Activated CD8-positive, alpha-beta T cell treated with anti-CD3 and anti-CD28 coated beads for 36 hours (primary cell): ENCODE measurements around the gene STXBP1. TPM values are rescaled to one million over a fixed set of nuclear protein-coding genes. Genes with fewer than 3 reads are reported as not detected.

Source experiments
- ATAC-seq: fragments of 200-7000 bp; cut with Tn5 transposase; one replicate; pipeline ENCODE4 v1.10.0; 2021; ENCODE audit warnings: mild to moderate bottlenecking, moderate library complexity
- CTCF ChIA-PET: fragments of 350-600 bp; sonication (Branson Sonifier 250); formaldehyde crosslinking; loops from one replicate; lab custom pipeline; 2021; ENCODE audit warnings: antibody characterized with exemption; lab: Charles Lee
- POLR2A ChIA-PET: fragments of 350-600 bp; sonication (Branson Sonifier 250); formaldehyde crosslinking; loops from one replicate; lab custom pipeline; 2021; ENCODE audit warnings: antibody characterized with exemption; lab: Charles Lee
- DNase-seq: peaks from one replicate; pipeline ENCODE4 v3.0.0-alpha.2; 2020
- H3K27ac Mint-ChIP-seq: one replicate; pipeline ENCODE4 v1.8.0; 2021; ENCODE audit warnings: mild to moderate bottlenecking, mixed read lengths
- H3K27me3 Mint-ChIP-seq: one replicate; pipeline ENCODE4 v1.8.0; 2021; ENCODE audit warnings: mixed read lengths
- H3K36me3 Mint-ChIP-seq: one replicate; pipeline ENCODE4 v1.8.0; 2021; ENCODE audit warnings: low read depth, mixed read lengths
- H3K4me1 Mint-ChIP-seq: one replicate; pipeline ENCODE4 v1.8.0; 2021; ENCODE audit warnings: low read depth, mixed read lengths
- H3K4me3 Mint-ChIP-seq: one replicate; pipeline ENCODE4 v1.8.0; 2021; ENCODE audit warnings: mild to moderate bottlenecking, moderate library complexity, mixed read lengths
- H3K9me3 Mint-ChIP-seq: one replicate; pipeline ENCODE4 v1.8.0; 2021; ENCODE audit warnings: mixed read lengths
- intact Hi-C: fragments of 100-400 bp; cut with micrococcal nuclease; formaldehyde crosslinking; loops from one replicate; pipeline ENCODE4 v1.10.0; 2022
- total RNA-seq, 2 experiments: library from RNA; stranded (reverse); gene quantifications; one replicate each; pipeline ENCODE4 v1.2.3, GENCODE V29; 2021
- TF ChIP-seq, protein P1 (sequence below): fragments of 200-600 bp; IDR thresholded peaks from one replicate; pipeline ENCODE4 v1.8.0; 2022; ENCODE audit warnings: antibody characterized with exemption, mild to moderate bottlenecking

Gene STXBP1
- total RNA-seq, 2 experiments from 2014 or later = 19.2 to 23.5 TPM

- DNase-seq (peak; percentile 94), ATAC-seq (peak; percentile 100)
- Mint-ChIP-seq H3K36me3 (no peaks in the 10 kb centered on the region), H3K4me3 (peak overlapping the region; percentile 73), H3K27ac (peak overlapping the region; percentile 75), H3K4me1 (peaks cover 12% of the 10 kb centered on the region), H3K9me3 (no peaks in the 10 kb centered on the region), H3K27me3 (no peaks in the 10 kb centered on the region)
- TF ChIP-seq, protein P1, sequence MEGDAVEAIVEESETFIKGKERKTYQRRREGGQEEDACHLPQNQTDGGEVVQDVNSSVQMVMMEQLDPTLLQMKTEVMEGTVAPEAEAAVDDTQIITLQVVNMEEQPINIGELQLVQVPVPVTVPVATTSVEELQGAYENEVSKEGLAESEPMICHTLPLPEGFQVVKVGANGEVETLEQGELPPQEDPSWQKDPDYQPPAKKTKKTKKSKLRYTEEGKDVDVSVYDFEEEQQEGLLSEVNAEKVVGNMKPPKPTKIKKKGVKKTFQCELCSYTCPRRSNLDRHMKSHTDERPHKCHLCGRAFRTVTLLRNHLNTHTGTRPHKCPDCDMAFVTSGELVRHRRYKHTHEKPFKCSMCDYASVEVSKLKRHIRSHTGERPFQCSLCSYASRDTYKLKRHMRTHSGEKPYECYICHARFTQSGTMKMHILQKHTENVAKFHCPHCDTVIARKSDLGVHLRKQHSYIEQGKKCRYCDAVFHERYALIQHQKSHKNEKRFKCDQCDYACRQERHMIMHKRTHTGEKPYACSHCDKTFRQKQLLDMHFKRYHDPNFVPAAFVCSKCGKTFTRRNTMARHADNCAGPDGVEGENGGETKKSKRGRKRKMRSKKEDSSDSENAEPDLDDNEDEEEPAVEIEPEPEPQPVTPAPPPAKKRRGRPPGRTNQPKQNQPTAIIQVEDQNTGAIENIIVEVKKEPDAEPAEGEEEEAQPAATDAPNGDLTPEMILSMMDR = no peak
- ChIA-PET CTCF (interaction anchor here (1.0 kb wide), 1 partner anchor 11 kb away, joined by 3 read pairs; no protein-coding TSS in a partner anchor), POLR2A (no interaction called here)
- intact Hi-C loops = no loop called here
Measured at GRCh38 chr9:127698985-127699670, 87.1 kb downstream of the STXBP1 start.

DNA sequence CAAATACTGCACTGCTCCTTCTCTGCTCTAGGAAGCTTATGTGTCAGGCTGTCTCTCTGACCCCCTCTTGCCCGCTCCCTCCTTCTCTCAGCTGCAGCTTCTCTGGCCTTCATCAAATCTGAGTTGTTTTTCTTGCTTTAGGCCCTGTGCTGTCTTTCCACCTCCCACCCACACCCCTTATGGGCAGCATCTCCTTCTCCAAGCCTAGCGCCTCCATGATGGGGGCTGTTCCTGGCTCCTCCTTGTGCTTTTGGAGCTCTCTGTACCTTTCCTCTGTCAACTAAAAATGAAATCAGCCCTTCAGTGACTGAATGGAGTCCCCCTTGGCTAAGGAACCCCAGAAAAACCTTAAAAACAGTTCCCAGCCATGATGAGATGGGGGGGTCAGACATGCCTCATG is 88.1 kb downstream of the STXBP1 start:
- TF ChIP-seq, protein P1 = no peak
- no peak for ATAC-seq
- Mint-ChIP-seq H3K4me3 (no peak overlapping the region), H3K4me1 (peaks cover 12% of the 10 kb centered on the region), H3K27me3 (no peaks in the 10 kb centered on the region), H3K27ac (no peak overlapping the region), H3K9me3 (no peaks in the 10 kb centered on the region), H3K36me3 (no peaks in the 10 kb centered on the region)
- no peak for DNase-seq
- intact Hi-C loops = no loop called here
- POLR2A ChIA-PET = interaction anchor here (1.0 kb wide), 1 partner anchor 16 kb away, joined by 6 read pairs; the partner anchor contains the start of genes PTRH1 and TTC16
- CTCF ChIA-PET = interaction anchor here (1.0 to 2.0 kb wide), 2 partner anchors 10 to 35 kb away, joined by 3 to 7 read pairs; partner anchors contain the start of gene TOR2A

DNA sequence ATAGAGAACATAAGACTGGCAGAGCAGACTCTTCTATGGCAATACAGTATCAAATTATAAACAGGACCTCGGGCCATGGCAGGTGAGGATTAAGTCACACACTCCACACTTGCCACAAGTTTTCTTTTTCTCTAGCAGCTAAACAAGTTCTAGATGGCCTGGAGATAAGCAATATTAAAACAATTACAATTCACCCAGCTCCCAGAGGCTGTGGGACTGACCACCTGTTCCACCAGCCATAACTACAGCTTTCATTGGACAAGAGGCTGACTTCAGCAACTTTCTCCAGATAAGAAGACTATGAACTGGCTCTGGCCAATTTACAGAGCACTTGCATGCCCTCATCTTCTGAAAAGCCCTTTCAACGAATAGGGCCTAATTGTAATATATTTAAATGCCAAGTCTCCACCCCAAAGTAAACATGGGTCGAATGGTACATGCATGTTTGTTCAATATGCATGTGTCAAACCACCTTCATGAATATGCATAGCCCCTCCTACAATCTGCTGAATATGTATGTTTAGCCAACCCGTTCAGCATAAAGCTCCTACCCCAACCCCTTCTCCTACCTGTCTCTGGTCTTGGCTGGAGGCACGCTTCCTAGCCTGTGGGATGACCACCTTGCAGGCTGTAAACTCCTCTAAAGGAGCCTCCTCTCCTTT is 88.6 kb downstream of the STXBP1 start:
- H3K9me3 Mint-ChIP-seq = no peaks in the 10 kb centered on the region
- no peaks in the 10 kb centered on the region for H3K36me3 Mint-ChIP-seq
- ATAC-seq (no peak), DNase-seq (no peak)
- POLR2A ChIA-PET = interaction anchor here (0.6 to 1.0 kb wide), 2 partner anchors 15 to 254 kb away, joined by 3 to 6 read pairs; partner anchors contain the start of genes PTRH1 and TTC16
- TF ChIP-seq, protein P1 = no peak
- peaks cover 12% of the 10 kb centered on the region for H3K4me1 Mint-ChIP-seq
- intact Hi-C loops = no loop called here
- H3K4me3 Mint-ChIP-seq = no peak overlapping the region
- H3K27ac Mint-ChIP-seq = no peak overlapping the region
- CTCF ChIA-PET = interaction anchor here (2.0 kb wide), 1 partner anchor 34 kb away, joined by 7 read pairs; the partner anchor contains the start of gene TOR2A
- H3K27me3 Mint-ChIP-seq = no peaks in the 10 kb centered on the region

- Mint-ChIP-seq H3K9me3 (no peaks in the 10 kb centered on the region), H3K27ac (no peak overlapping the region), H3K4me3 (no peak overlapping the region), H3K27me3 (no peaks in the 10 kb centered on the region), H3K4me1 (peaks cover 20% of the 10 kb centered on the region), H3K36me3 (no peaks in the 10 kb centered on the region)
- POLR2A ChIA-PET = interaction anchor here (0.6 to 3.4 kb wide), 2 partner anchors 11 to 251 kb away, joined by 3 to 26 read pairs; partner anchors contain the start of genes PTRH1 and TTC16
- DNase-seq (no peak), ATAC-seq (no peak)
- intact Hi-C loops = no loop called here
- TF ChIP-seq, protein P1 = no peak
- CTCF ChIA-PET = interaction anchor here (2.7 kb wide), 1 partner anchor 32 kb away, joined by 12 read pairs; the partner anchor contains the start of gene TOR2A
Measured at GRCh38 chr9:127703289-127703946, 91.3 kb downstream of the STXBP1 start.
